GM12878 (cell line): ENCODE results near the gene RAB35. TPM values are rescaled to one million over a fixed set of nuclear protein-coding genes. Genes with fewer than 3 reads are reported as not detected.

Source experiments
- ATAC-seq: fragments of 200-7000 bp; cut with Tn5 transposase; 3 replicates; pipeline ENCODE4 v1.9.1; 2020; ENCODE audit warnings: mild to moderate bottlenecking, moderate library complexity
- BruUV-seq: library from RNA; stranded (reverse); fragments of 400-500 nt; replicated peaks from 2 replicates; lab custom pipeline; 2021; lab: Mats Ljungman, UMichigan
- CTCF ChIA-PET: fragments of 300-600 bp; sonication (Branson Sonifier 250); formaldehyde crosslinking; extraction: SDS; loops from one replicate; lab custom pipeline; 2021; ENCODE audit warnings: inconsistent platforms; lab: Yijun Ruan, JAX
- POLR2A ChIA-PET: fragments of 350-600 bp; formaldehyde crosslinking; extraction: SDS; loops from one replicate; lab custom pipeline; 2021; ENCODE audit warnings: inconsistent platforms; lab: Charles Lee
- RAD21 ChIA-PET: fragments of 300-600 bp; sonication (Branson Sonifier 250); formaldehyde crosslinking; loops from one replicate; lab custom pipeline; 2023; ENCODE audit warnings: antibody characterized with exemption; ENCODE audit not compliant: unreplicated experiment; lab: Charles Lee
- SMC1A ChIA-PET: fragments of 300-600 bp; sonication (Branson Sonifier 250); formaldehyde crosslinking; loops from one replicate; lab custom pipeline; 2023; ENCODE audit not compliant: unreplicated experiment, uncharacterized antibody; lab: Charles Lee
- DNase-seq: peaks from one replicate; pipeline ENCODE4 v3.0.0-alpha.2; 2011; ENCODE audit warnings: low read depth, low spot score
- FAIRE-seq: peaks from 3 replicates; lab custom pipeline; 2011; peaks lifted over from hg19 to GRCh38; lab: Jason Lieb, UNC
- H2AFZ ChIP-seq: 2 replicates; pipeline ENCODE4 v1.6.0; 2011; ENCODE audit warnings: low read depth, low read length, control low read depth; ENCODE audit not compliant: control insufficient read depth
- H3K27ac ChIP-seq: 2 replicates; pipeline ENCODE4 v1.5.1; 2011; ENCODE audit warnings: control low read depth; ENCODE audit not compliant: control insufficient read depth, insufficient read depth
- H3K27me3 ChIP-seq, 2 experiments: replicated peaks in 1 of 2; 2 replicates each; pipeline versions ENCODE4 v1.6.0 to v1.6.1; 2011; ENCODE audit warnings: low read length in 1 of 2; ENCODE audit not compliant: control insufficient read depth in 2 of 2, insufficient read depth in 2 of 2
- H3K36me3 ChIP-seq, 2 experiments: 2 replicates each; pipeline ENCODE4 v1.5.1; 2011; ENCODE audit warnings: low read length in 1 of 2; ENCODE audit not compliant: control insufficient read depth in 2 of 2, insufficient read depth in 2 of 2
- H3K4me1 ChIP-seq: 2 replicates; pipeline ENCODE4 v1.6.1; 2011; ENCODE audit warnings: mild to moderate bottlenecking, low read length, moderate library complexity, mixed read lengths; ENCODE audit not compliant: control insufficient read depth, insufficient read depth
- H3K4me2 ChIP-seq: 2 replicates; pipeline ENCODE4 v1.6.0; 2011; ENCODE audit warnings: control low read depth; ENCODE audit not compliant: control insufficient read depth, insufficient read depth
- H3K4me3 ChIP-seq: fragments of 200-600 bp; sonication (generic); 2 replicates; pipeline ENCODE4 v1.5.1; 2016
- H3K79me2 ChIP-seq: 2 replicates; pipeline ENCODE4 v1.6.0; 2011; ENCODE audit warnings: low read length; ENCODE audit not compliant: control insufficient read depth, insufficient read depth
- H3K9ac ChIP-seq: 2 replicates; pipeline ENCODE4 v1.8.0; 2011; ENCODE audit warnings: low read length, control low read depth, mixed read lengths; ENCODE audit not compliant: control insufficient read depth, insufficient read depth
- H3K9me3 ChIP-seq: replicated peaks from 3 replicates; pipeline ENCODE4 v1.5.1; 2011; ENCODE audit warnings: mild to moderate bottlenecking, low read length; ENCODE audit not compliant: control insufficient read depth, insufficient read depth
- H4K20me1 ChIP-seq: 2 replicates; pipeline ENCODE4 v1.6.0; 2011; ENCODE audit not compliant: control insufficient read depth, insufficient read depth
- CEBPB ChIP-seq, 2 experiments: fragments of 150-350 bp in 1 of 2; IDR thresholded peaks; 2 replicates each; pipeline ENCODE4 v1.6.1; 2012 to 2014; ENCODE audit warnings: low read depth in 2 of 2, low read length in 2 of 2, borderline replicate concordance in 1 of 2, inconsistent platforms in 1 of 2
- IRF5 ChIP-seq: fragments of 450-650 bp; IDR thresholded peaks from 2 replicates; pipeline ENCODE4 v1.6.1; 2017; ENCODE audit warnings: borderline replicate concordance
- POLR2AphosphoS2 ChIP-seq: IDR thresholded peaks from 2 replicates; pipeline ENCODE4 v1.6.1; 2011; ENCODE audit warnings: low read depth, mild to moderate bottlenecking, low read length, improper control_type of control experiment, moderate library complexity
- RBBP5 ChIP-seq: fragments of 200-600 bp; sonication (generic); conservative IDR thresholded peaks from 2 replicates; pipeline ENCODE4 v1.6.1; 2016
- ZSCAN29 ChIP-seq: fragments of 450-650 bp; IDR thresholded peaks from 2 replicates; pipeline ENCODE4 v1.6.1; 2017; ENCODE audit warnings: mild to moderate bottlenecking, moderate library complexity
- ZZZ3 ChIP-seq: IDR thresholded peaks from 2 replicates; pipeline ENCODE4 v1.6.1; 2011; ENCODE audit warnings: low read depth; ENCODE audit not compliant: control insufficient read depth, insufficient read length
- WGBS: methylation state at CpG from one replicate; pipeline ENCODE4 v1.1.6; 2016; ENCODE audit warnings: low lambda C conversion rate; ENCODE audit not compliant: insufficient replicate concordance, insufficient coverage; ENCODE audit errors: missing lambda C conversion rate; 5-methylcytosine and 5-hydroxymethylcytosine counted together
- in situ Hi-C: fragments of 300-500 bp; cut with MboI; formaldehyde crosslinking; loops from 9 replicates; pipeline ENCODE4 v1.14.3; 2018; ENCODE audit warnings: mixed read lengths
- intact Hi-C: fragments of 100-400 bp; cut with micrococcal nuclease; formaldehyde crosslinking; loops from one replicate; pipeline ENCODE4 v1.14.2; 2022; ENCODE audit not compliant: unreplicated experiment
- polyA plus RNA-seq, 11 experiments: library from polyadenylated mRNA; depleted of rRNA in 4 of 11; unstranded in 6 of 11; stranded (reverse) in 5 of 11; fragments of >200 nt; fragmentation: Nextera tagmentation in 4 of 11; fragmentation: Illumina TruSeq in 1 of 11; extraction: Ambion mirVana in 4 of 11; extraction: Trizol in 1 of 11; gene quantifications; 1 replicate in 1 of 11; 2 replicates in 10 of 11; pipeline versions ENCODE4 v1.2.1 to v1.2.3, GENCODE V29; 2011 to 2016; ENCODE audit warnings: inconsistent platforms in 2 of 11, missing spikeins in 2 of 11, low read depth in 1 of 11
- total RNA-seq, 4 experiments: library from RNA; depleted of rRNA in 3 of 4; stranded (reverse); fragments of >200 nt in 3 of 4; fragmentation: Illumina TruSeq in 1 of 4; extraction: Trizol in 1 of 4; gene quantifications; 2 replicates each; pipeline versions ENCODE4 v1.2.1 to v1.2.3, GENCODE V29; 2013 to 2021

Gene RAB35
- total and polyA plus RNA-seq, 10 of the 15 experiments (the other 5 are each of a cell fraction or from before 2014, with no cell fraction given), result 0.76 to 99.2 (median 43.8) TPM

- H3K4me2 ChIP-seq, result no peak overlapping the region
- no peak for ATAC-seq
- H3K4me3 ChIP-seq, result no peak overlapping the region
- H3K36me3 ChIP-seq, result peaks cover 0 to 2% of the 10 kb centered on the region in 2 experiments; a peak in 2 of 4 replicates
- ChIA-PET SMC1A (interaction anchor here (0.6 kb wide), 1 partner anchor 35 kb away, joined by 3 read pairs; no protein-coding TSS in a partner anchor), CTCF (no interaction called here), RAD21 (no interaction called here), POLR2A (no interaction called here)
- H3K79me2 ChIP-seq, result no peaks in the 10 kb centered on the region
- no peak overlapping the region for H3K27ac ChIP-seq
- no peaks in the 10 kb centered on the region for H3K9me3 ChIP-seq
- H3K4me1 ChIP-seq, result no peaks in the 10 kb centered on the region
- TF ChIP-seq CEBPB (IDR thresholded peaks at IDR 0.05; ENCODE audit: borderline replicate concordance in 1 of 2, low read depth in 2 of 2, low read length in 2 of 2) (no peak), POLR2AphosphoS2 (no peak), IRF5 (no peak), RBBP5 (no peak), ZSCAN29 (no peak), ZZZ3 (no peak)
- WGBS, result 82% methylated on average over 18 of the region's 18 CpGs
- no peak overlapping the region for H2AFZ ChIP-seq
- no peak for DNase-seq
- no peak for FAIRE-seq
- H3K27me3 ChIP-seq, result no peaks in the 10 kb centered on the region
- intact Hi-C loops, result no loop called here
- H3K9ac ChIP-seq, result no peak overlapping the region
- BruUV-seq, result no TSS peak
- in situ Hi-C loops, result no loop called here
- no peaks in the 10 kb centered on the region for H4K20me1 ChIP-seq
These were observed 43.9 kb downstream of the RAB35 start for GRCh38 chr12:120072472-120073249.
